ENCODE measurements around the gene ZNF761.
"Not testable (repeated sequence)": the region's sequence is repeated elsewhere in the genome, so short reads cannot be mapped to it uniquely, and the experiment has no call there.

The ZNF761 gene

DNA sequence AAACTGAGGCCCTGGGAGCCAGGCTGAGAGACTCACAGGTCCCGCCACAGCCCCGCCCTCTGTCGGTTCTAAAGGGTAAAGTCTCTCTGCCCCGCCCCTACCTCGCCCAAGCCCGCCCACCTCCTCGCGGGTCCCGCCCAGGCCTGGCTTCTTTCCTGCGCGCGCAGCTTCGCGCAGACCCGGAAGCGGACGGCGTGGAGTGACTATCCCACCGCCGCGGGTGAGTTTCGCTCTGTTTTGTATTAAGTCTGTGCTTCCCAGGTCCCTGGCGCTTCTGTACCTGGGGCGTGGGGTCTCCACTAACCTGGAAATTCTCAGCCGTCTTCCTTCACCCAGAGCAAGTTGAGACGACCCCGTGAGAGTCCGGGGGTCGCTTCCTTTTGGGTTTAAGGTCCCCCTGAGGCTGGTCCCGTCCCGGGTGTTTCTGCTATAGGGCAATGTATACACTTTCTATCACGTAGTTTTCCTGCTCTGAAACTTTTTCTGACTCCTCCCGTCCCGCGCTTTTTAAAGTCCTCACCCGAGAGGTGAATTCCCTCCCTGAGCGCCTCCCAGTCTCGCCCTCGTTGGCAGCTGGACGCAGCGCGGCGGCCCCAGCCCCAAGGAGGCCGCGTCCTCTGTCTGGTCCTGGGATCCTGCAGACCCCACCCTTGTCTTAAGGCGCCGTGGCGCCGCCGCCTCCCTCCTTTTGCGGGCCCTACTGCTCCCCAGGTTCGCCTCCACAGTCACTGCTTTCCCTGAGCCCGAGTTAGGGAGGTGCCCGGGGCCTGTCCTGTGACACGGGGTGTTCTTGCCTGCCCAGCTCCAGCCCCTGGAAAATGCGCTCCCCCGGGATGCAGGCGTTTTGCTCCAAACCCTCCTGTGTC is 36.6 kb upstream of the ZNF761 start, which contains the start of gene ZNF765:
ZNF765 (plus strand) TSS at position 176 of the 866 bp plus-strand sequence. CDS start 2,867 bp downstream, outside the sequence.
- TF ChIP-seq, protein P1, sequence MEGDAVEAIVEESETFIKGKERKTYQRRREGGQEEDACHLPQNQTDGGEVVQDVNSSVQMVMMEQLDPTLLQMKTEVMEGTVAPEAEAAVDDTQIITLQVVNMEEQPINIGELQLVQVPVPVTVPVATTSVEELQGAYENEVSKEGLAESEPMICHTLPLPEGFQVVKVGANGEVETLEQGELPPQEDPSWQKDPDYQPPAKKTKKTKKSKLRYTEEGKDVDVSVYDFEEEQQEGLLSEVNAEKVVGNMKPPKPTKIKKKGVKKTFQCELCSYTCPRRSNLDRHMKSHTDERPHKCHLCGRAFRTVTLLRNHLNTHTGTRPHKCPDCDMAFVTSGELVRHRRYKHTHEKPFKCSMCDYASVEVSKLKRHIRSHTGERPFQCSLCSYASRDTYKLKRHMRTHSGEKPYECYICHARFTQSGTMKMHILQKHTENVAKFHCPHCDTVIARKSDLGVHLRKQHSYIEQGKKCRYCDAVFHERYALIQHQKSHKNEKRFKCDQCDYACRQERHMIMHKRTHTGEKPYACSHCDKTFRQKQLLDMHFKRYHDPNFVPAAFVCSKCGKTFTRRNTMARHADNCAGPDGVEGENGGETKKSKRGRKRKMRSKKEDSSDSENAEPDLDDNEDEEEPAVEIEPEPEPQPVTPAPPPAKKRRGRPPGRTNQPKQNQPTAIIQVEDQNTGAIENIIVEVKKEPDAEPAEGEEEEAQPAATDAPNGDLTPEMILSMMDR (conservative IDR thresholded peaks at IDR 0.05; ENCODE audit: low read depth, low read length), result peak; percentile 62
- DNase-seq (ENCODE audit: low read depth), result peak; percentile 94
- peak within 1 kb of the TSS; percentile 80 for H3K4me3 ChIP-seq (ENCODE audit: low read depth, low read length)

DNA sequence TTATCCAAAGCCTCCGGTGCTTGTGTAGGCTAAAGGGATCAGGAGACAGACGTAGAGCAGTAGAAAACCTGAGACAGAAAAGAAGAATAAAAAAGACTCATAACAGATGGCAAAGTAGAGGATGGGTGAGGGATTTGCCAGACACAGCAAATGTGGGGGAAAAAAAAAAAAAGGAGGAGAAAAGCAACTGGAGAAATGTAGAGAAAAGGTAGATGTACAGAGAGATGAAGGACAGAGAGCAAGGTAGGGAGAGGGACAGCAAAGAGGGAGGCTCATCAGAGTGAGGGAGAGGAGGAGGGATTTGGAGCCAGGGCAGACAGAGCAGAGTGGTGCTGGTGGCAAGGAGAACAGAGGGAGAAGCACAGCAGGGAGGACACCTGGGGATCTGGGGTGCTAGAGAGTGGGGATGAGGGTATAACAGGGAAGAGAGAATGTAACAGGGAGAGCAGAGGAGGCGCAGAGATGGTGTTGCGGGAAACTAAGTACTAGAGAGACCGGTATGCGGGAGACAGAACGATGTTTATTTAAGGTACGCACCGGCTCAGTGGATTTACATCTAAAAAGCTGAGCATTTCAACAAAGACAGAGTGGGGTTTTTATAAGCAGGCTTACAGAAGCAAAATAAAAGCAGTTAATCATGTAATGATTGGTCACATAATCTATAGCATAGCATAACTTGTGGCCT is 35.8 kb upstream of the ZNF761 start:
- H3K4me3 ChIP-seq (ENCODE audit: low read depth, low read length), result peak overlapping the region; percentile 80

GRCh38 chr19:53396525-53396868 is 35.3 kb upstream of the ZNF761 start:
- H3K4me3 ChIP-seq (ENCODE audit: low read depth, low read length), result peak overlapping the region; percentile 20
- no peak for DNase-seq (ENCODE audit: low read depth)
- TF ChIP-seq, protein P1 (conservative IDR thresholded peaks at IDR 0.05; ENCODE audit: low read depth, low read length), result no peak

More for the DNA sequence above, 35.8 kb upstream of the ZNF761 start:
- DNase-seq (ENCODE audit: low read depth), result peak; percentile 13

DNA sequence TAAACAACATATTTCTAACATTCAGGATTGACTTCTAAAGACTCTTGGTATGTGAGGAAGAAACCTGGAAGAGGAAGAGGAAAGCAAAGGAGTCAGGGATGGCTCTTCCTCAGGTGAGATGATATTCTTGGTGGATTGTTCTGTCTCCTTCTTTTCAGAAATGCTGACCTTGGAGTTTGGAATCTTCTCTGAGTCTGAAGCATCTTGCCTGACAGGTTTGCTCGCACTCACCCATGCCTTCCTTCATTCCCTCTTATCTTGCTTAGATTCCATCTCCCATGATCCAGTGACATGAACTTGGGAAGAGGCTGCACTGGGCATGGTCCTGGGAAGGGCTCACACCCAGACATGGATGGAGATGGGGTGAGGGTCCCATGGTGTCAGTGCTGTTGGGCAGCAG is 33.9 kb upstream of the ZNF761 start:
- not testable (repeated sequence) for H3K4me3 ChIP-seq (ENCODE audit: low read depth, low read length); DNase-seq (ENCODE audit: low read depth)

DNA sequence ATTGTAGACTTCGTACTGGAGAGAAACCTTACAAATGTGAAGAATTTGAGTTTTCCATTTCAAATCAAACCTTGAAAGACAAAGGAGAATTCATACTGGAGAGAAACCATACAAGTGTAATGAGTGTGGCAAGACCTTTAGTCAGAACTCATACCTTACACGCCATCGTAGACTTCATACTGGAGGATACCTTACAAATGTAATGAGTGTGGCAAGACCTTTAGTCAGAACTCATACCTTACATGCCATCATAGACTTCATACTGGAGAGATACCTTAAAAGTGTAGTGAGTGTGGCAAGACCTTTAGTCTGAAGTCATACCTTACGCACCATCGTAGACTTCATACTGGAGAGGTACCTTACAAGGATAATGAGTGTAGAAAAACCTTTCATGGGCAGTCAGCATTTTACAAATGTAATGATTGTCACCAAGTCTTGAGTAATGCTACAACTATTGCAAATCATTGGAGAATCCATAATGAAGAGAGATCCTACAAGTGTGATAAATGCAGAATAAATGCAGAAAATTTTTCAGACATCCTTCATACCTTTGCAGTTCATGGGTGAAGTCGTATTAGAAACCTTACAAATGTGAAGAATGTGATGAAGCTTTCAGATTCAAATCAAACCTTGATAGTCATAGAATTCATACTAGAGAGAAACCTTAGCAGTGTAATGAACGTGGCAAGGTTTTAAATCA is 22.1 kb upstream of the ZNF761 start:
- no peak overlapping the region for H3K4me3 ChIP-seq (ENCODE audit: low read depth, low read length)
- TF ChIP-seq, protein P1 (conservative IDR thresholded peaks at IDR 0.05; ENCODE audit: low read depth, low read length), result no peak
- DNase-seq (ENCODE audit: low read depth), result no peak

GRCh38 chr19:53420520-53421315 is 11.1 kb upstream of the ZNF761 start:
- not testable (repeated sequence) for DNase-seq (ENCODE audit: low read depth); H3K4me3 ChIP-seq (ENCODE audit: low read depth, low read length)

DNA sequence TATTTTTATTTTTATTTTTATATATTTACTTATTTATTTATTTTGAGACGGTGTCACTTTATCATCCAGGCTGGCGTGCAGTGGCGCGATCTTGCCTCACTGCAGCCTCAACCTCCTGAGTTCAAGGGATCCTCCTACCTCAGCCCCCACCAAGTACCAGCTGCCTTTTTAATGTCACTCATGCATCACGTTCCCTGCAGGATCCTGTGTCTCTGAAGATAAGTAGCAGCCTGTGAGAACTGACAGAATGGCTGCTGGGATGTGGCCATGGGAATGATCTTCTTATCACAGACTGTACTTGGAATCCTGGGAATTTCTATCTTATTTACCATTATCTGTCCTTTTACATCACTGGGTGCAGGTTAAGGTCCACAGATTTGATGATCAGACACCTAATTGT is 9.2 kb upstream of the ZNF761 start:
- H3K4me3 ChIP-seq (ENCODE audit: low read depth, low read length), result no peak overlapping the region
- no peak for DNase-seq (ENCODE audit: low read depth)
- TF ChIP-seq, protein P1 (conservative IDR thresholded peaks at IDR 0.05; ENCODE audit: low read depth, low read length), result no peak

- DNase-seq (ENCODE audit: low read depth); H3K4me3 ChIP-seq (ENCODE audit: low read depth, low read length): not testable (repeated sequence)
Measured at GRCh38 chr19:53423074-53423473, 8.7 kb upstream of the ZNF761 start.
